ENCODE data around the gene LHPP. TPM values are rescaled to one million over a fixed set of nuclear protein-coding genes. Genes with fewer than 3 reads are reported as not detected.
A peak's percentile ranks its signal among the peaks of the same experiment; 100 is the strongest.

LHPP gene
- polyA plus RNA-seq, 2 of the 4 experiments (the other 2 are of a cell fraction), result 14.4 to 18.6 TPM

- TF ChIP-seq KDM5A (IDR thresholded peaks at IDR 0.05), result no peak
- no peak for TF ChIP-seq ZNF302 (CRISPR knock-in tag; IDR thresholded peaks at IDR 0.05)
- no peak for TF ChIP-seq MAFK (IDR thresholded peaks at IDR 0.05; ENCODE audit: partially characterized antibody)
- TF ChIP-seq PBX3 (IDR thresholded peaks at IDR 0.05), result no peak
- no peak for TF ChIP-seq HDAC2 (IDR thresholded peaks at IDR 0.05)
- TF ChIP-seq HOXB5 (CRISPR knock-in tag; IDR thresholded peaks at IDR 0.05), result no peak
These were observed 61.6 kb downstream of the LHPP start (continued) for GRCh38 chr10:124522933-124523871.

- TF ChIP-seq TP53 (CRISPR knock-in tag; IDR thresholded peaks at IDR 0.05), result no peak
- TF ChIP-seq HMGXB4 (CRISPR knock-in tag; IDR thresholded peaks at IDR 0.05; ENCODE audit: borderline replicate concordance), result no peak
- no peak for TF ChIP-seq CTCF (IDR thresholded peaks at IDR 0.05)
- TF ChIP-seq PBX3 (IDR thresholded peaks at IDR 0.05), result no peak
- TF ChIP-seq MAX (IDR thresholded peaks at IDR 0.05), result no peak
- no peak for TF ChIP-seq ELK1 (IDR thresholded peaks at IDR 0.05; ENCODE audit: low read depth, low read length)
- TF ChIP-seq ZNF302 (CRISPR knock-in tag; IDR thresholded peaks at IDR 0.05), result no peak
- no peak for TF ChIP-seq JUNB (IDR thresholded peaks at IDR 0.05)
- no peak for TF ChIP-seq SMC3 (IDR thresholded peaks at IDR 0.05)
- no peak for TF ChIP-seq NR3C1 (IDR thresholded peaks at IDR 0.05)
- no peak for TF ChIP-seq SREBF2 (IDR thresholded peaks at IDR 0.05)
- no peak for TF ChIP-seq RFX5 (IDR thresholded peaks at IDR 0.05)
- no peak for TF ChIP-seq FOXS1 (CRISPR knock-in tag; IDR thresholded peaks at IDR 0.05)
- TF ChIP-seq RARB (CRISPR knock-in tag; IDR thresholded peaks at IDR 0.05), result no peak
- no peak for TF ChIP-seq CHD4 (IDR thresholded peaks at IDR 0.05; ENCODE audit: borderline replicate concordance)
- no peak for TF ChIP-seq ZFP36 (IDR thresholded peaks at IDR 0.05; ENCODE audit: borderline replicate concordance, partially characterized antibody)
- no peak for TF ChIP-seq FOSL2 (IDR thresholded peaks at IDR 0.05)
- TF ChIP-seq FOSL2 (CRISPR knock-in tag; IDR thresholded peaks at IDR 0.05), result no peak
- no peak for TF ChIP-seq MAFK (IDR thresholded peaks at IDR 0.05; ENCODE audit: partially characterized antibody)
- no peak for TF ChIP-seq HES2 (IDR thresholded peaks at IDR 0.05)
- TF ChIP-seq HOXB13 (CRISPR knock-in tag; IDR thresholded peaks at IDR 0.05; ENCODE audit: low read depth), result no peak
- WGBS (ENCODE audit: missing lambda C conversion rate), result 69% methylated on average over 5 of the region's 5 CpGs
- Histone ChIP-seq H3K27ac (no peak overlapping the region), H3K4me3 (no peak overlapping the region), H3K4me1 (peaks cover 13% of the 10 kb centered on the region), H3K4me2 (peak overlapping the region; percentile 77; the same call in 2 of the 3 replicates), H3K9me3 (no peaks in the 10 kb centered on the region)
- FAIRE-seq (no peak), DNase-seq (ENCODE audit: low read depth in 1 of 2, low spot score in 1 of 2) (no peak), ATAC-seq (no peak)
- CTCF ChIA-PET, result interaction anchor here (0.9 to 1.7 kb wide), 3 partner anchors 70 to 222 kb away, joined by 3 to 6 read pairs (median 3); no protein-coding TSS in a partner anchor
- POLR2A ChIA-PET, result interaction anchor here (0.7 kb wide), 1 partner anchor 435 kb away, joined by 9 read pairs; no protein-coding TSS in a partner anchor
These were observed 62.3 kb downstream of the LHPP start for GRCh38 chr10:124523901-124524300.
